HCT116 (cell line): Measurements from ENCODE around the gene NLRP6. TPM values are rescaled to one million over a fixed set of nuclear protein-coding genes. Genes with fewer than 3 reads are reported as not detected.

Experiments used
- ATAC-seq: fragments of 200-7000 bp; cut with Tn5 transposase; 2 replicates; pipeline ENCODE4 v1.9.1; 2020; ENCODE audit warnings: mild to moderate bottlenecking, moderate library complexity
- BruUV-seq: library from RNA; stranded (reverse); fragments of 400-500 nt; replicated peaks from 2 replicates; lab custom pipeline; 2021; lab: Mats Ljungman, UMichigan
- CTCF ChIA-PET: fragments of 300-600 bp; sonication (Branson Sonifier 250); formaldehyde crosslinking; loops from one replicate; lab custom pipeline; 2021; ENCODE audit warnings: antibody characterized with exemption; lab: Charles Lee
- POLR2A ChIA-PET: fragments of 300-600, 350-600 bp; sonication (Branson Sonifier 250); formaldehyde crosslinking; loops from one replicate; lab custom pipeline; 2021; ENCODE audit warnings: antibody characterized with exemption; lab: Charles Lee
- RAD21 ChIA-PET, 2 experiments: fragments of 300-600 bp; sonication (Branson Sonifier 250); formaldehyde crosslinking; loops; one replicate each; lab custom pipeline; 2023; ENCODE audit warnings: low total read pairs in 2 of 2; ENCODE audit not compliant: uncharacterized antibody in 2 of 2, unreplicated experiment in 2 of 2, low non-redundant PET in 1 of 2; lab: Charles Lee
- DNase-seq: peaks from one replicate; pipeline ENCODE4 v3.0.0-alpha.2; 2010; ENCODE audit warnings: low read depth, low spot score
- H2AFZ ChIP-seq: fragments of 200-600 bp; shearing (Covaris generic), sonication (generic); 2 replicates; pipeline ENCODE4 v1.6.1; 2017; ENCODE audit warnings: low read depth, mixed run types, mixed read lengths, antibody characterized with exemption, low read length; ENCODE audit not compliant: poor library complexity, severe bottlenecking
- H3K27ac ChIP-seq: 2 replicates; pipeline ENCODE4 v1.5.1; 2012; ENCODE audit warnings: low read depth, low read length
- H3K27me3 ChIP-seq: fragments of 200-600 bp; sonication (generic); 2 replicates; pipeline ENCODE4 v1.6.1; 2016; ENCODE audit warnings: mixed run types, low read length, mixed read lengths; ENCODE audit not compliant: insufficient read depth
- H3K36me3 ChIP-seq, 2 experiments: fragments of 200-500 bp in 1 of 2; fragments of 200-600 bp in 1 of 2; sonication (Bioruptor generic) in 1 of 2; sonication (generic) in 1 of 2; 2 replicates each; pipeline versions ENCODE4 v1.5.1 to v1.6.1; 2014 to 2016; ENCODE audit warnings: low read length in 2 of 2, inconsistent platforms in 1 of 2, mixed read lengths in 1 of 2, mixed run types in 1 of 2; ENCODE audit not compliant: insufficient read depth in 2 of 2, control insufficient read depth in 1 of 2
- H3K4me1 ChIP-seq, 2 experiments: fragments of 200-600 bp in 1 of 2; sonication (generic) in 1 of 2; 2 replicates each; pipeline versions ENCODE4 v1.5.1 to v1.6.1; 2012 to 2017; ENCODE audit warnings: low read length in 2 of 2, inconsistent platforms in 1 of 2, mild to moderate bottlenecking in 1 of 2, mixed read lengths in 1 of 2, mixed run types in 1 of 2, moderate library complexity in 1 of 2; ENCODE audit not compliant: insufficient read depth in 2 of 2, control insufficient read depth in 1 of 2
- H3K4me2 ChIP-seq: fragments of 200-600 bp; sonication (generic); 2 replicates; pipeline ENCODE4 v1.6.1; 2017; ENCODE audit warnings: mixed run types, low read length, mixed read lengths
- H3K4me3 ChIP-seq, 2 experiments: fragments of 200-600 bp in 1 of 2; sonication (generic) in 1 of 2; replicated peaks in 1 of 2; 2 replicates each; pipeline ENCODE4 v1.5.1; 2011 to 2016; ENCODE audit warnings: low read length in 2 of 2, control low read depth in 1 of 2, low read depth in 1 of 2, mild to moderate bottlenecking in 1 of 2, mixed read lengths in 1 of 2, mixed run types in 1 of 2
- H3K79me2 ChIP-seq: fragments of 200-600 bp; sonication (generic); 2 replicates; pipeline ENCODE4 v1.6.1; 2017; ENCODE audit warnings: mild to moderate bottlenecking, mixed run types, low read length, moderate library complexity, mixed read lengths; ENCODE audit not compliant: insufficient read depth
- H3K9ac ChIP-seq: fragments of 200-600 bp; sonication (generic); 2 replicates; pipeline ENCODE4 v1.6.1; 2016; ENCODE audit warnings: low read length, mixed read lengths
- H3K9me2 ChIP-seq: fragments of 200-600 bp; sonication (generic), shearing (Covaris generic); 2 replicates; pipeline ENCODE4 v1.6.1; 2017; ENCODE audit warnings: mixed run types, mild to moderate bottlenecking, moderate library complexity; ENCODE audit not compliant: insufficient read depth
- H3K9me3 ChIP-seq, 2 experiments: fragments of 200-500 bp in 1 of 2; fragments of 200-600 bp in 1 of 2; sonication (Bioruptor generic) in 1 of 2; sonication (generic) in 1 of 2; 2 replicates each; pipeline ENCODE4 v1.6.1; 2014 to 2017; ENCODE audit warnings: low read length in 2 of 2, mixed read lengths in 2 of 2, inconsistent platforms in 1 of 2, low read depth in 1 of 2, mild to moderate bottlenecking in 1 of 2, mixed run types in 1 of 2, moderate library complexity in 1 of 2; ENCODE audit not compliant: control insufficient read depth in 1 of 2, insufficient read depth in 1 of 2
- H4K20me1 ChIP-seq: fragments of 200-600 bp; sonication (generic), shearing (Covaris generic); 2 replicates; pipeline ENCODE4 v1.6.1; 2017; ENCODE audit warnings: mixed run types, mild to moderate bottlenecking, moderate library complexity; ENCODE audit not compliant: insufficient read depth
- ATF3 ChIP-seq: IDR thresholded peaks from 2 replicates; pipeline ENCODE4 v1.6.1; 2012
- CBX3 ChIP-seq: IDR thresholded peaks from 2 replicates; pipeline ENCODE4 v1.6.1; 2012; ENCODE audit warnings: low read depth
- EGR1 ChIP-seq: IDR thresholded peaks from 2 replicates; pipeline ENCODE4 v1.6.1; 2012; ENCODE audit warnings: low read depth
- ELF1 ChIP-seq: IDR thresholded peaks from 2 replicates; pipeline ENCODE4 v1.6.1; 2012; ENCODE audit warnings: low read depth, borderline replicate concordance
- EZH2 ChIP-seq: fragments of 200-600 bp; sonication (generic); IDR thresholded peaks from 2 replicates; pipeline ENCODE4 v1.6.1; 2017; ENCODE audit warnings: antibody characterized with exemption, mixed run types
- EZH2phosphoT487 ChIP-seq: fragments of 200-600 bp; IDR thresholded peaks from 2 replicates; pipeline ENCODE4 v1.6.1; 2018; ENCODE audit warnings: antibody characterized with exemption, borderline replicate concordance
- FOSL1 ChIP-seq: IDR thresholded peaks from 2 replicates; pipeline ENCODE4 v1.6.1; 2012; ENCODE audit warnings: low read depth
- MAX ChIP-seq: IDR thresholded peaks from 2 replicates; pipeline ENCODE4 v1.6.1; 2012
- POLR2A ChIP-seq: IDR thresholded peaks from 2 replicates; pipeline ENCODE4 v1.7.0; 2011; ENCODE audit warnings: borderline replicate concordance; ENCODE audit not compliant: insufficient read depth, insufficient read length; ENCODE audit errors: extremely low read depth
- POLR2AphosphoS5 ChIP-seq: IDR thresholded peaks from 2 replicates; pipeline ENCODE4 v1.6.1; 2011; ENCODE audit warnings: mild to moderate bottlenecking, low read depth, low read length, moderate library complexity
- RAD21 ChIP-seq: IDR thresholded peaks from 2 replicates; pipeline ENCODE4 v1.6.1; 2012; ENCODE audit warnings: low read depth, mild to moderate bottlenecking
- REST ChIP-seq: IDR thresholded peaks from 2 replicates; pipeline ENCODE4 v1.6.1; 2012; ENCODE audit warnings: low read depth
- SP1 ChIP-seq: IDR thresholded peaks from 2 replicates; pipeline ENCODE4 v1.6.1; 2012; ENCODE audit warnings: low read depth
- SRF ChIP-seq: IDR thresholded peaks from 2 replicates; pipeline ENCODE4 v1.6.1; 2012; ENCODE audit warnings: low read depth
- TCF7L2 ChIP-seq: IDR thresholded peaks from 2 replicates; pipeline ENCODE4 v1.7.0; 2011; ENCODE audit warnings: borderline replicate concordance, inconsistent platforms; ENCODE audit not compliant: insufficient read depth, insufficient read length; ENCODE audit errors: extremely low read depth
- YY1 ChIP-seq: IDR thresholded peaks from 2 replicates; pipeline ENCODE4 v1.6.1; 2011; ENCODE audit warnings: low read length, low read depth, moderate library complexity, mild to moderate bottlenecking; ENCODE audit not compliant: insufficient replicate concordance; ENCODE audit errors: extremely low read depth
- ZBTB33 ChIP-seq: IDR thresholded peaks from 2 replicates; pipeline ENCODE4 v1.6.1; 2011; ENCODE audit warnings: mild to moderate bottlenecking, low read length, moderate library complexity; ENCODE audit not compliant: insufficient replicate concordance; ENCODE audit errors: extremely low read depth
- ZFX ChIP-seq: fragments of 450-650 bp; IDR thresholded peaks from 2 replicates; pipeline ENCODE4 v1.6.1; 2017
- ZNF274 ChIP-seq: fragments of 200-500 bp; sonication (Bioruptor generic); IDR thresholded peaks from 2 replicates; pipeline ENCODE4 v1.6.1; 2014; ENCODE audit warnings: mild to moderate bottlenecking, low read depth, low read length, inconsistent platforms
- intact Hi-C: fragments of 100-400 bp; cut with micrococcal nuclease; formaldehyde crosslinking; loops from 2 replicates; pipeline ENCODE4 v1.10.0; 2022
- total RNA-seq: library from RNA; stranded (reverse); gene quantifications from one replicate; pipeline ENCODE4 v1.2.1, GENCODE V29; 2021; ENCODE audit not compliant: unreplicated experiment

The NLRP6 gene
- total RNA-seq, 1 experiment from 2014 or later = not detected

GRCh38 chr11:285021-285893 lies 7.0 kb downstream of the NLRP6 start:
- no peak overlapping the region for H3K4me2 ChIP-seq
- ChIA-PET POLR2A (no interaction called here), RAD21 (interaction anchor here in 1 of 2 experiments (0.7 kb wide), 1 partner anchor 18 kb away, joined by 9 read pairs; no protein-coding TSS in a partner anchor), CTCF (no interaction called here)
- H3K9me3 ChIP-seq = no peaks in the 10 kb centered on the region
- peaks cover 14 to 28% of the 10 kb centered on the region in 2 experiments for H3K4me1 ChIP-seq
- no peak overlapping the region for H3K4me3 ChIP-seq
- intact Hi-C loops = loop anchor here (5.0 kb wide), 1 partner anchor 48 kb away; the partner anchor contains the start of genes PSMD13 and SIRT3
- no peak for TF ChIP-seq TCF7L2
- no peak for TF ChIP-seq POLR2AphosphoS5
- no peak for TF ChIP-seq RAD21
- TF ChIP-seq ZBTB33 = no peak
- TF ChIP-seq SP1 = no peak
- no peak for TF ChIP-seq EZH2phosphoT487
- TF ChIP-seq EGR1 = no peak
- no peak for TF ChIP-seq SRF
- no peak for TF ChIP-seq REST
- no peak for TF ChIP-seq FOSL1
- no peak for TF ChIP-seq ZFX
- TF ChIP-seq YY1 = no peak
- no peak for TF ChIP-seq EZH2
- TF ChIP-seq POLR2A = no peak
- no peak for TF ChIP-seq ZNF274
- TF ChIP-seq ELF1 = no peak
- TF ChIP-seq MAX = no peak
- TF ChIP-seq ATF3 = no peak
- no peak for TF ChIP-seq CBX3
- no TSS peak for BruUV-seq
- H3K27me3 ChIP-seq = no peaks in the 10 kb centered on the region
- DNase-seq (no peak), ATAC-seq (no peak)
- peaks cover 7% of the 10 kb centered on the region; the same call in 1 of the 2 replicates for H3K79me2 ChIP-seq
- H3K27ac ChIP-seq = no peak overlapping the region
- no peak overlapping the region for H2AFZ ChIP-seq
- H3K36me3 ChIP-seq = no peaks in the 10 kb centered on the region
- no peaks in the 10 kb centered on the region for H3K9me2 ChIP-seq
- no peak overlapping the region for H3K9ac ChIP-seq
- no peaks in the 10 kb centered on the region for H4K20me1 ChIP-seq
